Endothelial cell (in vitro differentiated cells): ENCODE data around the gene HS3ST5. TPM values are rescaled to one million over a fixed set of nuclear protein-coding genes. Genes with fewer than 3 reads are reported as not detected.

Source experiments
- DNase-seq: peaks from one replicate; pipeline ENCODE4 v3.0.0; 2021; ENCODE audit warnings: low spot score
- H3K27ac Mint-ChIP-seq: one replicate; pipeline ENCODE4 v1.8.0; 2021; ENCODE audit warnings: mixed read lengths, inconsistent platforms; ENCODE audit not compliant: unreplicated experiment
- H3K27me3 Mint-ChIP-seq: one replicate; pipeline ENCODE4 v1.8.0; 2021; ENCODE audit warnings: mild to moderate bottlenecking, moderate library complexity, mixed read lengths, inconsistent platforms; ENCODE audit not compliant: unreplicated experiment
- H3K36me3 Mint-ChIP-seq: one replicate; pipeline ENCODE4 v1.8.0; 2021; ENCODE audit warnings: mild to moderate bottlenecking, low read depth, mixed read lengths, inconsistent platforms; ENCODE audit not compliant: unreplicated experiment
- H3K4me1 Mint-ChIP-seq: one replicate; pipeline ENCODE4 v1.8.0; 2021; ENCODE audit warnings: mild to moderate bottlenecking, mixed read lengths, inconsistent platforms; ENCODE audit not compliant: unreplicated experiment
- H3K4me3 Mint-ChIP-seq: one replicate; pipeline ENCODE4 v1.8.0; 2021; ENCODE audit warnings: mild to moderate bottlenecking, mixed read lengths, inconsistent platforms; ENCODE audit not compliant: unreplicated experiment
- H3K9me3 Mint-ChIP-seq: one replicate; pipeline ENCODE4 v1.8.0; 2021; ENCODE audit warnings: mixed read lengths, inconsistent platforms; ENCODE audit not compliant: unreplicated experiment
- CTCF ChIP-seq: fragments of 200-600 bp; sonication (generic); IDR thresholded peaks from one replicate; pipeline ENCODE4 v1.5.0; 2021; ENCODE audit warnings: antibody characterized with exemption; ENCODE audit not compliant: unreplicated experiment
- total RNA-seq: library from RNA; stranded (reverse); fragmentation: NEBNext Ultra II Directional; extraction: Animal tissue kit (Norgen Biotek cat#: 25700); gene quantifications from one replicate; pipeline ENCODE4 v1.2.1, GENCODE V29; 2021; ENCODE audit not compliant: unreplicated experiment

The HS3ST5 gene
- total RNA-seq, 1 donor from 2014 or later, result 0.51 TPM

- Mint-ChIP-seq H3K4me3 (no peak overlapping the region), H3K9me3 (no peaks in the 10 kb centered on the region), H3K4me1 (no peaks in the 10 kb centered on the region), H3K27me3 (no peaks in the 10 kb centered on the region), H3K36me3 (no peaks in the 10 kb centered on the region), H3K27ac (no peak overlapping the region)
- TF ChIP-seq CTCF, result no peak
- DNase-seq, result no peak
Measured at GRCh38 chr6:114301596-114302219, 41.1 kb downstream of the HS3ST5 start.

DNA sequence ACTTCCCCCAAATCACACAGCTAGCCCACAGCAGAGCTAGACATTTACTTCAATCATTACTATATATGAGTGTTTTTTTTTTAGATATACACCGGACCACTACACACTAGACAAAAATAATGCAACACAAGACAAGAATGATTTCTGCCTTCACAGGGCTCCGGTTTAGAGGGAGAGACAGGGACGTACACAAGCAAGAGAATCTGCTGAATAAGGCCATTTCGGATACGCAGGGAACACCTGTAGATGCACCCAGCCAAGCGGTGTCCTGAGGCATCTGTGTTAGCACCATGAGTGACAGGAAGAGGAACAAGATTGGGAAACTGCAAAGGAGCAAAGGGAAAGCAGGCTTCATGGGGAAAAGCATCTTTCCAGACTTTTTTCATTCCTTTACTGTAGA lies 45.7 kb downstream of the HS3ST5 start:
- no peak for TF ChIP-seq CTCF
- Mint-ChIP-seq H3K27ac (no peak overlapping the region), H3K9me3 (no peaks in the 10 kb centered on the region), H3K4me3 (no peak overlapping the region), H3K36me3 (no peaks in the 10 kb centered on the region), H3K4me1 (no peaks in the 10 kb centered on the region), H3K27me3 (no peaks in the 10 kb centered on the region)
- DNase-seq, result no peak

DNA sequence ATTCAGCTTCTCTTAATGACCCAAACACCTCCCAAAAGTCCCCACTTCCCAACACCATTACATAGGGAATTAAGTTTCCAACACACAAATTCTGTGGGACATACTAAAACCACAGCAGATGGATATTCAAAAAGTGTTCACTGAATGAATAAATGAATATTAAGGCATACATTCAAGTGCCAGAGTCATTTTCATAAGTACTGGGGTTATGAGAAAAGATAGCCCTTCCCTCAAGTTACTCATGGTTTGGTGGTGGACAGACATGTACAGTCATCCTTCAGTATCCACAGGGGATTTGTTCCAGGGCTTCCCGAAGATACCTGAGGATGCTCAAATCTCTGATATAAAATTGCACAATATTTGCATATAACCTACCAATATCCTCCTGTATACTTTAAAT lies 50.4 kb downstream of the HS3ST5 start:
- Mint-ChIP-seq H3K4me1 (no peaks in the 10 kb centered on the region), H3K36me3 (no peaks in the 10 kb centered on the region), H3K27me3 (no peaks in the 10 kb centered on the region), H3K9me3 (no peaks in the 10 kb centered on the region), H3K4me3 (no peak overlapping the region), H3K27ac (no peak overlapping the region)
- TF ChIP-seq CTCF, result no peak
- no peak for DNase-seq

DNA sequence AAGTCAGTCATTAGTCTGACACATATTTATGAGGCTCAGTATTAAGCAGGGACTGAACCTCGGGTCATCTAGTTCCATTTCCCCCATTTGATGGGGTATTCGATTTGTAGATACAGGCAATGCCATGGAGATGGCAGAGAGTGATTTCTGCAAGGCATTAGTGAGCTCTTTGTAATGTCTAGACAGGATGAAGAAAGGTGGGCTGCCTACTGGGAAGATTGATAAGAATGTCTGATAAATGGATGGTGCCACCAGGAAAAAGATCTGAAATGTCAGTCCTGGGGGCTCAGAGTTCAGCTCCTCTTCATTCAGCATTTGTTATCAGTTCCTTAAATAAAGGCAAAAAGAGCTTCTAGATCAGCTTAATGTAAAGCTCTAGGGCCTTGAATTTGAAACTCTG lies 51.4 kb downstream of the HS3ST5 start:
- H3K27ac Mint-ChIP-seq, result no peak overlapping the region
- no peak for TF ChIP-seq CTCF
- H3K9me3 Mint-ChIP-seq, result no peaks in the 10 kb centered on the region
- no peak overlapping the region for H3K4me3 Mint-ChIP-seq
- DNase-seq, result no peak
- no peaks in the 10 kb centered on the region for H3K27me3 Mint-ChIP-seq
- H3K36me3 Mint-ChIP-seq, result no peaks in the 10 kb centered on the region
- no peaks in the 10 kb centered on the region for H3K4me1 Mint-ChIP-seq

DNA sequence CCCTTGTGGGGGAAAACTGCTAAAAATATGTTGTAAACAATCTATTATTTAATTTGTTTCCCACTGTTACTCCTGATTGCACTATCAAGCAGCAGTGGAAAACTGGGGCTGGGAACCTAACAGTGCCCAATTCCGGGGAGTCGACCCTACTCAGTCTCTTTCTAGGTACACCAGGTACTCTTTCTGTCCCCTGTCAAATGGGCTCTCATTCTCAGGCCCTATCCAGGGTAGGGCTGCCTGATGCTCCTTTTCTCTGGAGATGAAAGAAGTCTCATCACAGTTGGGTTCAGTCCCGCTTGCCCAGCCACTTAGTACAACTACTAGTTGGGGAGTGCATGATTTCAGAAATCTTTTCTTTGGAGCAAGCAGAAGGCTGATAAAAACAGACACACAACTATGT lies 52.0 kb downstream of the HS3ST5 start:
- no peak for DNase-seq
- no peak for TF ChIP-seq CTCF
- no peaks in the 10 kb centered on the region for H3K27me3 Mint-ChIP-seq
- H3K4me3 Mint-ChIP-seq, result no peak overlapping the region
- no peaks in the 10 kb centered on the region for H3K36me3 Mint-ChIP-seq
- H3K9me3 Mint-ChIP-seq, result no peaks in the 10 kb centered on the region
- H3K4me1 Mint-ChIP-seq, result no peaks in the 10 kb centered on the region
- no peak overlapping the region for H3K27ac Mint-ChIP-seq
